Stimulated activated naive CD8-positive, alpha-beta T cell treated with anti-CD3 and anti-CD28 coated beads, Interleukin-15, amount 100 ng/mL, for 72 hours (primary cell): ENCODE data around the gene LSM12.
"Not testable (repeated sequence)": the region's sequence is repeated elsewhere in the genome, so short reads cannot be mapped to it uniquely, and the experiment has no call there.

Source experiments
- ATAC-seq: fragments of 150-1000 bp; cut with Tn5 transposase; 2 replicates; pipeline ENCODE4 v1.10.0; 2021; ENCODE audit warnings: mild to moderate bottlenecking, moderate library complexity
- DNase-seq, 2 donors: peaks; one replicate each; pipeline ENCODE4 v3.0.0; 2021 to 2022
- H3K27ac Mint-ChIP-seq, 2 donors: one replicate each; pipeline ENCODE4 v1.8.0; 2022; ENCODE audit warnings: mild to moderate bottlenecking in 2 of 2, mixed read lengths in 2 of 2, moderate library complexity in 2 of 2
- H3K27me3 Mint-ChIP-seq: one replicate; pipeline ENCODE4 v1.8.0; 2022; ENCODE audit warnings: mixed read lengths
- H3K4me1 Mint-ChIP-seq: one replicate; pipeline ENCODE4 v1.8.0; 2022; ENCODE audit warnings: mild to moderate bottlenecking, mixed read lengths
- H3K4me3 Mint-ChIP-seq, 2 donors: one replicate each; pipeline ENCODE4 v1.8.0; 2022; ENCODE audit warnings: mild to moderate bottlenecking in 2 of 2, mixed read lengths in 2 of 2, moderate library complexity in 1 of 2
- H3K9me3 Mint-ChIP-seq, 2 donors: one replicate each; pipeline ENCODE4 v1.8.0; 2022; ENCODE audit warnings: mixed read lengths in 2 of 2

Gene LSM12

DNA sequence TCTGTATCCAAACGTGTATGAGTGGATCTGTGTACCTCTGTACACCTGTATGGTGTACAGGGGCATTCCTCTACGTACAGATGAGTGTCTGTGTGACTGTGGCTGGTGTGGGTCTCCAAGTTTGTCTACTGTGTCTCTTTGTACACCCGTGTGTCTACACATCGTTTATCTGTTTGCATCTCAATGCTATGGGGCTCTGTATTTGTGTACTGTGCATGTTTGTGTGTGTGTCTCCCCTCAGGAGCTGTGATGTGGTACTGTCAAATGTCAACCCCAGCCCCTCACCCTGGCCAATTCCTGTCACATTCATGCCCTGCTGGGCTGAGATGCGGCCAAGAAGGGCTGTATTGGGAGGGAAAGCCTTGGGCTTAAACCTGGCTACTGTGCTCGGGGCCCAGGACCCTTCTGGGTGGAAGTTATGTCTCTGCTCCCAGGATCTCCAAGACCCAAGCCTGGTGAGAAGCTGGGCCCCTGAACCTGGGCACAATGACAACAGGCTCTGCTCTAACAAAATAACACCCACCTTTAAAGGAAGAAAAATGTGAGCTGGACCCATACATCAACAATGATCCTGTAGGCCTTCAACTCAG is 65.5 kb downstream of the LSM12 start:
- ATAC-seq (no peak), DNase-seq (no peak)
- peak overlapping the region in 1 of 2 donors; percentile 86 for H3K27ac Mint-ChIP-seq
- peaks cover 22% of the 10 kb centered on the region for H3K27me3 Mint-ChIP-seq
- no peak overlapping the region for H3K4me3 Mint-ChIP-seq
- no peaks in the 10 kb centered on the region for H3K9me3 Mint-ChIP-seq
- H3K4me1 Mint-ChIP-seq = peaks cover 25% of the 10 kb centered on the region

GRCh38 chr17:44000141-44000860 is 66.2 kb downstream of the LSM12 start:
- H3K9me3 Mint-ChIP-seq = no peaks in the 10 kb centered on the region
- DNase-seq (no peak), ATAC-seq (no peak)
- H3K27me3 Mint-ChIP-seq = peaks cover 16% of the 10 kb centered on the region
- peaks cover 20% of the 10 kb centered on the region for H3K4me1 Mint-ChIP-seq
- H3K4me3 Mint-ChIP-seq = no peak overlapping the region
- no peak overlapping the region for H3K27ac Mint-ChIP-seq

- Mint-ChIP-seq H3K4me3 (no peak overlapping the region), H3K27me3 (peaks cover 3% of the 10 kb centered on the region), H3K4me1 (peaks cover 14% of the 10 kb centered on the region), H3K9me3 (no peaks in the 10 kb centered on the region), H3K27ac (peak overlapping the region in 1 of 2 donors; percentile 49)
- DNase-seq (no peak), ATAC-seq (no peak)
Observed at GRCh38 chr17:43999024-43999423, 67.4 kb downstream of the LSM12 start.

GRCh38 chr17:43998552-43998951 is 67.9 kb downstream of the LSM12 start:
- H3K27me3 Mint-ChIP-seq = no peaks in the 10 kb centered on the region
- H3K4me3 Mint-ChIP-seq = no peak overlapping the region
- DNase-seq = no peak
- peak overlapping the region; percentile 1 to 49 for H3K27ac Mint-ChIP-seq
- no peaks in the 10 kb centered on the region for H3K9me3 Mint-ChIP-seq
- no peak for ATAC-seq
- H3K4me1 Mint-ChIP-seq = peaks cover 13% of the 10 kb centered on the region

GRCh38 chr17:43997180-43997579 is 69.3 kb downstream of the LSM12 start:
- not testable (repeated sequence) for H3K27me3 Mint-ChIP-seq, H3K27ac Mint-ChIP-seq, H3K9me3 Mint-ChIP-seq, DNase-seq, H3K4me3 Mint-ChIP-seq, ATAC-seq
- peaks cover 13% of the 10 kb centered on the region for H3K4me1 Mint-ChIP-seq

GRCh38 chr17:43995150-43995471 is 71.4 kb downstream of the LSM12 start:
- peak overlapping the region; percentile 58 to 74 for H3K4me3 Mint-ChIP-seq
- H3K27me3 Mint-ChIP-seq = no peaks in the 10 kb centered on the region
- no peaks in the 10 kb centered on the region for H3K9me3 Mint-ChIP-seq
- no peak overlapping the region for H3K27ac Mint-ChIP-seq
- DNase-seq (no peak), ATAC-seq (no peak)
- peaks cover 7% of the 10 kb centered on the region for H3K4me1 Mint-ChIP-seq

DNA sequence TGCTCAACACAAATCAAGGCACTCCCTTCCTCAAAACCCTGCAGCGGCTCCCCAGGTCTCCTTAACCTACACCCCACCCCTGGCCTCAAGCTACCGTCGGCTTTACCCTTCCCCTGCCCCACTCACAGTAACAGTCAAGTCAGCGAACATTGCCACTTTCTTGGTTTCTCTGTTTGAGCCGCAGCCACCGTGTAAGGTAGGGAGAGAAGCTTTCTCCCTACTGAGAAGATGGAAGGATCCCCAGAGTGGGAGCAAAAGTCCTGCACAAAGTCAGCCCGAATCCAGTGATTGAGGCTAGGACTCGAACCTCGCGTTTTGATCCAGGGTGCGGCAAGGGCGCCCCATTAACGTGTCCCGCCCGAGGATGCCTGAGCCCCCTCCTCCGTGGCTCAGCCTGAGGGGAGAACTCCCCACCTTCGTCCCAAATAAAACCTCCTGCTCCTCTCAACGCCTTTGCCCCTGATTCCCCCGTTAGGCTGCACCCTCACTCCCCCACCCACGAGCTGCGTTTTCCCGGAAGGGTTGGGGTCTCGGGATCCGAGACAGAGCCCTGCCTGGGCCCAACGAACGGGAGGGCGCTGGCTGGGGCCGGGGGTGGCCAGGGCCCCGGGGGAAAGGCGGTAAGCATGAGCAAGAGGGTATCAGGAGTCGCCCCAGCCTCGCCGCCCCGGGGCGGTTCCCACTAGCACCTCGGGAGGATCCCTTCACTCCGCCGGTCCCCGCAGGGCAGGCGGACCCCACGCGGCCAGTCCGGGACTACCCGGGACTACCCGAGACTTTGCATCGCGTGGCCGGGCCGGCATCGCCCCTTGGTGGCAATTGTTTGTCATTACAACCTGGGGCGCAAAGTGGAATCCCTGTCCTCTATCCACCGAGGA is 72.0 kb downstream of the LSM12 start:
- H3K27ac Mint-ChIP-seq = no peak overlapping the region
- no peaks in the 10 kb centered on the region for H3K9me3 Mint-ChIP-seq
- H3K4me1 Mint-ChIP-seq = peaks cover 7% of the 10 kb centered on the region
- peak; percentile 92 for ATAC-seq
- peak overlapping the region; percentile 58 to 74 for H3K4me3 Mint-ChIP-seq
- peak; percentile 70 to 75 for DNase-seq
- no peaks in the 10 kb centered on the region for H3K27me3 Mint-ChIP-seq

- Mint-ChIP-seq H3K4me1 (peaks cover 7% of the 10 kb centered on the region), H3K9me3 (no peaks in the 10 kb centered on the region), H3K4me3 (no peak overlapping the region), H3K27me3 (peaks cover 12% of the 10 kb centered on the region), H3K27ac (no peak overlapping the region)
- no peak for ATAC-seq
- no peak for DNase-seq
Observed at GRCh38 chr17:43992641-43993040, 73.8 kb downstream of the LSM12 start.

- H3K4me1 Mint-ChIP-seq = no peaks in the 10 kb centered on the region
- DNase-seq (no peak), ATAC-seq (no peak)
- H3K9me3 Mint-ChIP-seq = no peaks in the 10 kb centered on the region
- H3K4me3 Mint-ChIP-seq = no peak overlapping the region
- H3K27ac Mint-ChIP-seq = no peak overlapping the region
- H3K27me3 Mint-ChIP-seq = peaks cover 48% of the 10 kb centered on the region
Observed at GRCh38 chr17:43988301-43988700, 78.2 kb downstream of the LSM12 start.

DNA sequence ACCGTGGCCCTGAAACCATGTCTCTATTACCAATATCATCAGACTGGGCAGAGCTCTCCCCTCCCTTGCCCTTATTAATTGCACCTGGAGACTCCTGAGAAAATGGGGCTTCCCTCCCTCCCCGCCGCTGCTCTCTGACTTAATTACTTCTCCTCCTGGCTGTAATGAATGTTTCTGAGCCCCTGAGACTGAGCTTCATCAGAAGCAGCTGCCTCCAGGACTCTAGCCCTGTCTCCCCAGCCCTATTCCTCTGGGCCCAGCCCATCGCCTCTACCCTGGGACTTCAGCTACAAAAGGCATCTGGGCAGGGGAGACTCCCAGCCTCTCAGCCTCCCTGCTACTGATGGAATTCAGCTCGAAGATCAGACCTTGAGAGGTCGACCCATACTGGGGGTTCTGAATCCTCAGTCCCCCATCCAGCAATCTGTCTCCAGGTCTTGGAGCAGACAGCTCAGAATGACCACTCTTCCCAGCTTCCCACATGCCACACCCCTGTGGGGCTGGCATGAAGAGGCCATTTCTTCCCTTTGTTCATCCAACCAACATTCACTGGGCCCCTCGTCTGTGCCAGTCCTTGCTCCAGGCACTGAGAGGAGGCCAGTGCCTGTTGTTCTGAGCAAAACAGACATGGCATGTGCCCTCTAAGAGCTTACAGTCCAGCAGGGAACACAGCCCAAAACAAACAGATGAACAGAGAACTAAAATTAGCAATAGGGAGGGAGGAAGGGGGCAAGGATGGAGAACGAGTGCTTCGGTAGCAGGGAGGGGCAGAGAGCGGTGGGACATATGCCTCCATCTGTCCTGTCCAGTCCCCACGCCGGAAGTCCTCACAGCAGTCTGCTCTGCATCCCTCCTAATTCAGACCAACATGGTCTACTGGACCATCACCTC is 79.1 kb downstream of the LSM12 start:
- Mint-ChIP-seq H3K4me3 (no peak overlapping the region), H3K4me1 (no peaks in the 10 kb centered on the region), H3K27me3 (peaks cover 57% of the 10 kb centered on the region)

GRCh38 chr17:43986225-43986981 is 80.1 kb downstream of the LSM12 start:
- Mint-ChIP-seq H3K4me3 (no peak overlapping the region), H3K27ac (no peak overlapping the region)

More for the DNA sequence above, 79.1 kb downstream of the LSM12 start:
- Mint-ChIP-seq H3K27ac (no peak overlapping the region), H3K9me3 (no peaks in the 10 kb centered on the region)
- ATAC-seq (no peak), DNase-seq (no peak)

DNA sequence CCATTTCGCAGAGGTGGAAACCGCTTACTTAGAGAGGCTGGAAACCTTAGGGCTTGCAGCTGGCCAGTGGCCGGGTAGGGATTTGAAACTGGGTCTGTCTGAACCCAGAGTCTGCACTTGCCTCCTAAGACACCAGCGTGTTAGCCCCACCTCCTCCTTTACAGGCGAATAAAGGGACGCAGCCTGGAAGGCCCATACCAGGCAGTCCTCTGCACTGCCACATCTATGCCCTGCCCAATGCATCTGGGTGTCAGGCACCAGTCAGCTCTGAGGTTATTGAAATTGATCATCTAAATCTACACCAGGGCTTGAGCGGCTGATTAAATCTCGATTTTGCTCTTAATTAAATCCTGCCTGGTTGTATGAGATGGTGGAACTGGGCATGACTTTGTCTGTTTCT is 82.0 kb downstream of the LSM12 start:
- Mint-ChIP-seq H3K27me3 (peaks cover 76% of the 10 kb centered on the region), H3K9me3 (no peaks in the 10 kb centered on the region), H3K4me1 (no peaks in the 10 kb centered on the region), H3K27ac (no peak overlapping the region), H3K4me3 (peak overlapping the region; percentile 32 to 63)
- DNase-seq = no peak
- ATAC-seq = no peak

More at GRCh38 chr17:43986225-43986981, 80.1 kb downstream of the LSM12 start:
- H3K27me3 Mint-ChIP-seq = peaks cover 67% of the 10 kb centered on the region
- H3K9me3 Mint-ChIP-seq = no peaks in the 10 kb centered on the region
- ATAC-seq (no peak), DNase-seq (no peak)
- H3K4me1 Mint-ChIP-seq = no peaks in the 10 kb centered on the region
